HEK293 (cell line): Measurements from ENCODE around the gene ITGB4.

Experiments
- CTCF ChIP-seq: fragments of 450-650 bp; formaldehyde crosslinking; IDR thresholded peaks from 2 replicates; pipeline ENCODE4 v1.5.1; 2016; ENCODE audit warnings: missing biosample characterization, missing genetic modification characterization
- KLF1 ChIP-seq: fragments of 450-650 bp; formaldehyde crosslinking; IDR thresholded peaks from 2 replicates; pipeline ENCODE4 v1.5.1; 2016; ENCODE audit warnings: missing biosample characterization, missing genetic modification characterization
- KLF10 ChIP-seq: fragments of 450-650 bp; IDR thresholded peaks from 2 replicates; pipeline ENCODE4 v1.5.1; 2018; ENCODE audit warnings: missing biosample characterization, mild to moderate bottlenecking, missing genetic modification characterization
- OVOL3 ChIP-seq: fragments of 450-650 bp; formaldehyde crosslinking; IDR thresholded peaks from 2 replicates; pipeline ENCODE4 v1.5.1; 2016; ENCODE audit warnings: missing biosample characterization, missing genetic modification characterization
- PRDM2 ChIP-seq: fragments of 450-650 bp; formaldehyde crosslinking; IDR thresholded peaks from 2 replicates; pipeline ENCODE4 v1.5.1; 2016; ENCODE audit warnings: missing biosample characterization, missing genetic modification characterization, borderline replicate concordance
- ZBTB6 ChIP-seq: fragments of 450-650 bp; formaldehyde crosslinking; IDR thresholded peaks from 2 replicates; pipeline ENCODE4 v1.5.1; 2017; ENCODE audit warnings: missing biosample characterization, missing genetic modification characterization
- ZNF138 ChIP-seq: fragments of 450-650 bp; formaldehyde crosslinking; IDR thresholded peaks from 2 replicates; pipeline ENCODE4 v1.5.1; 2016; ENCODE audit warnings: missing biosample characterization, missing genetic modification characterization, borderline replicate concordance
- ZNF140 ChIP-seq: fragments of 450-650 bp; formaldehyde crosslinking; IDR thresholded peaks from 2 replicates; pipeline ENCODE4 v1.5.1; 2016; ENCODE audit warnings: missing biosample characterization, missing genetic modification characterization
- ZNF202 ChIP-seq: fragments of 450-650 bp; formaldehyde crosslinking; IDR thresholded peaks from 2 replicates; pipeline ENCODE4 v1.5.1; 2016; ENCODE audit warnings: missing biosample characterization, missing genetic modification characterization, borderline replicate concordance
- ZNF214 ChIP-seq: fragments of 450-650 bp; formaldehyde crosslinking; IDR thresholded peaks from 2 replicates; pipeline ENCODE4 v1.5.1; 2017; ENCODE audit warnings: missing biosample characterization, mild to moderate bottlenecking, missing genetic modification characterization, borderline replicate concordance
- ZNF23 ChIP-seq: fragments of 450-650 bp; formaldehyde crosslinking; IDR thresholded peaks from 2 replicates; pipeline ENCODE4 v1.5.1; 2016; ENCODE audit warnings: missing biosample characterization, missing genetic modification characterization, borderline replicate concordance
- ZNF311 ChIP-seq: fragments of 450-650 bp; formaldehyde crosslinking; IDR thresholded peaks from 2 replicates; pipeline ENCODE4 v1.5.1; 2017; ENCODE audit warnings: missing biosample characterization, missing genetic modification characterization, borderline replicate concordance
- ZNF366 ChIP-seq: fragments of 450-650 bp; formaldehyde crosslinking; conservative IDR thresholded peaks from 2 replicates; pipeline ENCODE4 v1.5.1; 2016; ENCODE audit warnings: missing biosample characterization, missing genetic modification characterization
- ZNF426 ChIP-seq: fragments of 450-650 bp; formaldehyde crosslinking; IDR thresholded peaks from 2 replicates; pipeline ENCODE4 v1.5.1; 2017; ENCODE audit warnings: missing biosample characterization, missing genetic modification characterization, mild to moderate bottlenecking, inconsistent platforms, moderate library complexity
- ZNF548 ChIP-seq: fragments of 450-650 bp; formaldehyde crosslinking; IDR thresholded peaks from 2 replicates; pipeline ENCODE4 v1.5.1; 2016; ENCODE audit warnings: missing biosample characterization, missing genetic modification characterization
- ZNF624 ChIP-seq: fragments of 450-650 bp; formaldehyde crosslinking; IDR thresholded peaks from 2 replicates; pipeline ENCODE4 v1.5.1; 2017; ENCODE audit warnings: missing biosample characterization, missing genetic modification characterization
- ZNF639 ChIP-seq: fragments of 450-650 bp; formaldehyde crosslinking; IDR thresholded peaks from 2 replicates; pipeline ENCODE4 v1.5.1; 2016; ENCODE audit warnings: missing biosample characterization, missing genetic modification characterization
- ZNF664 ChIP-seq: fragments of 450-650 bp; formaldehyde crosslinking; IDR thresholded peaks from 2 replicates; pipeline ENCODE4 v1.5.1; 2016; ENCODE audit warnings: missing biosample characterization, missing genetic modification characterization
- ZNF768 ChIP-seq: fragments of 450-650 bp; formaldehyde crosslinking; IDR thresholded peaks from 2 replicates; pipeline ENCODE4 v1.5.1; 2018; ENCODE audit warnings: missing biosample characterization, mild to moderate bottlenecking, missing genetic modification characterization
- TF ChIP-seq, protein P1 (sequence below): fragments of 450-650 bp; formaldehyde crosslinking; IDR thresholded peaks from 2 replicates; pipeline ENCODE4 v1.5.1; 2016; ENCODE audit warnings: missing biosample characterization, missing genetic modification characterization
- TF ChIP-seq, protein P2 (sequence below): fragments of 450-650 bp; formaldehyde crosslinking; IDR thresholded peaks from 2 replicates; pipeline ENCODE4 v1.5.1; 2017; ENCODE audit warnings: missing biosample characterization, missing genetic modification characterization
- TF ChIP-seq, protein P3 (sequence below): fragments of 450-650 bp; formaldehyde crosslinking; IDR thresholded peaks from 2 replicates; pipeline ENCODE4 v1.5.1; 2016; ENCODE audit warnings: missing biosample characterization, missing genetic modification characterization

ITGB4 gene

GRCh38 chr17:75785016-75785890 lies 64.0 kb downstream of the ITGB4 start (continued):
- no peak for TF ChIP-seq PRDM2 (tag by site-specific recombination)
- TF ChIP-seq ZNF624 (tag by site-specific recombination) = no peak
- TF ChIP-seq, protein P1, sequence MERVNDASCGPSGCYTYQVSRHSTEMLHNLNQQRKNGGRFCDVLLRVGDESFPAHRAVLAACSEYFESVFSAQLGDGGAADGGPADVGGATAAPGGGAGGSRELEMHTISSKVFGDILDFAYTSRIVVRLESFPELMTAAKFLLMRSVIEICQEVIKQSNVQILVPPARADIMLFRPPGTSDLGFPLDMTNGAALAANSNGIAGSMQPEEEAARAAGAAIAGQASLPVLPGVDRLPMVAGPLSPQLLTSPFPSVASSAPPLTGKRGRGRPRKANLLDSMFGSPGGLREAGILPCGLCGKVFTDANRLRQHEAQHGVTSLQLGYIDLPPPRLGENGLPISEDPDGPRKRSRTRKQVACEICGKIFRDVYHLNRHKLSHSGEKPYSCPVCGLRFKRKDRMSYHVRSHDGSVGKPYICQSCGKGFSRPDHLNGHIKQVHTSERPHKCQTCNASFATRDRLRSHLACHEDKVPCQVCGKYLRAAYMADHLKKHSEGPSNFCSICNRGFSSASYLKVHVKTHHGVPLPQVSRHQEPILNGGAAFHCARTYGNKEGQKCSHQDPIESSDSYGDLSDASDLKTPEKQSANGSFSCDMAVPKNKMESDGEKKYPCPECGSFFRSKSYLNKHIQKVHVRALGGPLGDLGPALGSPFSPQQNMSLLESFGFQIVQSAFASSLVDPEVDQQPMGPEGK = peak; percentile 97
- no peak for TF ChIP-seq ZNF768 (tag by site-specific recombination)
- TF ChIP-seq ZNF664 (tag by site-specific recombination) = 0 out of 2 replicates have a peak, but pooled peaks have one; percentile 25
- peak; percentile 70; the same call in 1 of the 2 replicates for TF ChIP-seq OVOL3 (tag by site-specific recombination)
- peak; percentile 50; the same call in 1 of the 2 replicates for TF ChIP-seq ZNF366 (tag by site-specific recombination)
- no peak for TF ChIP-seq ZNF140 (tag by site-specific recombination)
- peak; percentile 53; the same call in 1 of the 2 replicates for TF ChIP-seq KLF1 (tag by site-specific recombination)
- TF ChIP-seq KLF10 (tag by site-specific recombination) = peak; percentile 37; the same call in 1 of the 2 replicates
- TF ChIP-seq, protein P2, sequence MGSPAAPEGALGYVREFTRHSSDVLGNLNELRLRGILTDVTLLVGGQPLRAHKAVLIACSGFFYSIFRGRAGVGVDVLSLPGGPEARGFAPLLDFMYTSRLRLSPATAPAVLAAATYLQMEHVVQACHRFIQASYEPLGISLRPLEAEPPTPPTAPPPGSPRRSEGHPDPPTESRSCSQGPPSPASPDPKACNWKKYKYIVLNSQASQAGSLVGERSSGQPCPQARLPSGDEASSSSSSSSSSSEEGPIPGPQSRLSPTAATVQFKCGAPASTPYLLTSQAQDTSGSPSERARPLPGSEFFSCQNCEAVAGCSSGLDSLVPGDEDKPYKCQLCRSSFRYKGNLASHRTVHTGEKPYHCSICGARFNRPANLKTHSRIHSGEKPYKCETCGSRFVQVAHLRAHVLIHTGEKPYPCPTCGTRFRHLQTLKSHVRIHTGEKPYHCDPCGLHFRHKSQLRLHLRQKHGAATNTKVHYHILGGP (tag by site-specific recombination) = no peak
- no peak for TF ChIP-seq ZNF311
- TF ChIP-seq ZNF138 = no peak
- no peak for TF ChIP-seq ZNF23 (tag by site-specific recombination)
- TF ChIP-seq CTCF (tag by site-specific recombination) = no peak
- TF ChIP-seq, protein P3, sequence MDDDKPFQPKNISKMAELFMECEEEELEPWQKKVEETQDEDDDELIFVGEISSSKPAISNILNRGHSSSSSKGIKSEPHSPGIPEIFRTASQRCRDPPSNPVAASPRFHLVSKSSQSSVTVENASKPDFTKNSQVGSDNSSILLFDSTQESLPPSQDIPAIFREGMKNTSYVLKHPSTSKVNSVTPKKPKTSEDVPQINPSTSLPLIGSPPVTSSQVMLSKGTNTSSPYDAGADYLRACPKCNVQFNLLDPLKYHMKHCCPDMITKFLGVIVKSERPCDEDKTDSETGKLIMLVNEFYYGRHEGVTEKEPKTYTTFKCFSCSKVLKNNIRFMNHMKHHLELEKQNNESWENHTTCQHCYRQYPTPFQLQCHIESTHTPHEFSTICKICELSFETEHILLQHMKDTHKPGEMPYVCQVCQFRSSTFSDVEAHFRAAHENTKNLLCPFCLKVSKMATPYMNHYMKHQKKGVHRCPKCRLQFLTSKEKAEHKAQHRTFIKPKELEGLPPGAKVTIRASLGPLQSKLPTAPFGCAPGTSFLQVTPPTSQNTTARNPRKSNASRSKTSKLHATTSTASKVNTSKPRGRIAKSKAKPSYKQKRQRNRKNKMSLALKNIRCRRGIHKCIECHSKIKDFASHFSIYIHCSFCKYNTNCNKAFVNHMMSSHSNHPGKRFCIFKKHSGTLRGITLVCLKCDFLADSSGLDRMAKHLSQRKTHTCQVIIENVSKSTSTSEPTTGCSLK (tag by site-specific recombination) = no peak
- TF ChIP-seq ZBTB6 (tag by site-specific recombination) = no peak
- no peak for TF ChIP-seq ZNF214 (tag by site-specific recombination)
- TF ChIP-seq ZNF426 = no peak
- peak; percentile 77 for TF ChIP-seq ZNF639 (tag by site-specific recombination)
- no peak; the same call in 1 of the 2 replicates for TF ChIP-seq ZNF548 (tag by site-specific recombination)
- no peak for TF ChIP-seq ZNF202 (tag by site-specific recombination)
